Upper lobe of left lung (tissue), 4 donors: ENCODE data around the gene SCYL2.

Experiments used
- CTCF ChIP-seq, 6 experiments: fragments of 450-650 bp in 4 of 6; fragments of 200-600 bp in 2 of 6; sonication (generic) in 2 of 6; IDR thresholded peaks; one replicate each; pipeline ENCODE4 v1.5.1; 2016 to 2019; ENCODE audit warnings: antibody characterized with exemption in 6 of 6
- EP300 ChIP-seq, 4 donors: sonication (generic); formaldehyde crosslinking; IDR thresholded peaks; one replicate each; pipeline ENCODE4 v1.5.1; 2017; ENCODE audit warnings: antibody characterized with exemption in 4 of 4, control low read depth in 2 of 4
- POLR2A ChIP-seq, 4 donors: fragments of 450-650 bp; IDR thresholded peaks; one replicate each; pipeline ENCODE4 v1.5.1; 2016 to 2017; ENCODE audit warnings: antibody characterized with exemption in 4 of 4, mild to moderate bottlenecking in 2 of 4
- POLR2AphosphoS5 ChIP-seq, 2 donors: sonication (generic); formaldehyde crosslinking; IDR thresholded peaks; one replicate each; pipeline ENCODE4 v1.5.1; 2017; ENCODE audit warnings: antibody characterized with exemption in 2 of 2

- no peak for TF ChIP-seq POLR2A (IDR thresholded peaks at IDR 0.05)
- TF ChIP-seq POLR2AphosphoS5 (IDR thresholded peaks at IDR 0.05), result no peak
- peak in 1 of 4 donors; percentile 69 for TF ChIP-seq EP300 (IDR thresholded peaks at IDR 0.05)
- no peak for TF ChIP-seq CTCF (IDR thresholded peaks at IDR 0.05)
These were observed 15.1 kb upstream of the SCYL2 start for GRCh38 chr12:100251917-100252316.
